Activated T-helper 1 cell treated with anti-CD3 and anti-CD28 coated beads, Interleukin-2, amount 50 U/mL, for 16 hours (primary cell): ENCODE results near the gene TBC1D16.

Source experiments
- DNase-seq, 2 donors: peaks; one replicate each; pipeline ENCODE4 v3.0.0-alpha.2; 2020; ENCODE audit warnings: low read depth in 1 of 2, low spot score in 1 of 2

The TBC1D16 gene

DNA sequence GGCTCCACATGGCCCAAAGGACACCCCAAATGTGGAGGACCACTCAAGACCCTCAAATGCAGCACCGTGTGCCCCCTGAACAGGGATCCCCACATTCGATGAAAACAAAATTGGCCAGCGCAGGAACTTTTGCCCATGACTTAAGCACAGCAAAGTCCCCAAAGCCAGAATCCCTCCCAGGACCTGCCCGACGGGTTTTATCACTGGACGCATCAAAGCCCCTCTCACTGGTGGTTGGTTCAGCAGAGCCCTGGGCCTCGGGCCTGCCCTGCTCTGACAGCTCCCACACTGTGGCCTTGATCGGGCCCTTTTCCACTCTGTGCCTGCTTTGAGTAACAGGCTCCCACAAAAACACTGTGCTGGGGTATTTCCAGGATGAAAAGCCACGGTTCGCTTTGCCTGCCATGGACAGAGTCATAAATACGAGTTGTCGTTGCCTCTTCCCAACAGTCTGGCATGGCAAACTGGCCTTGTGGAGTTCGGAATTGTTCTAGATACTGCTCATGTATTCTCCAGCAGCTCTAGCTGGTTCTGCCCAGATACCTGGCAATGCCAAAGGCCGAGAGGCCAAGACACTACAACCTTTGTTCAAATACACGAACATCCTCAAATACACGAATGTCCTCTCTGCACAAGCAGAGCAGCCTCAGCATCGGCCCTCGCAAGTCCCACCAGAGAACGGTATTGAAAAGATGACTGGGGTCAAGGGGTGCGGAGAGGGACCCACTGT is 46.4 kb downstream of the TBC1D16 start:
- no peak for DNase-seq

- DNase-seq = no peak
These were observed 47.3 kb downstream of the TBC1D16 start for GRCh38 chr17:79988185-79988971.

- DNase-seq = no peak
These were observed 47.8 kb downstream of the TBC1D16 start for GRCh38 chr17:79987935-79988184.

DNA sequence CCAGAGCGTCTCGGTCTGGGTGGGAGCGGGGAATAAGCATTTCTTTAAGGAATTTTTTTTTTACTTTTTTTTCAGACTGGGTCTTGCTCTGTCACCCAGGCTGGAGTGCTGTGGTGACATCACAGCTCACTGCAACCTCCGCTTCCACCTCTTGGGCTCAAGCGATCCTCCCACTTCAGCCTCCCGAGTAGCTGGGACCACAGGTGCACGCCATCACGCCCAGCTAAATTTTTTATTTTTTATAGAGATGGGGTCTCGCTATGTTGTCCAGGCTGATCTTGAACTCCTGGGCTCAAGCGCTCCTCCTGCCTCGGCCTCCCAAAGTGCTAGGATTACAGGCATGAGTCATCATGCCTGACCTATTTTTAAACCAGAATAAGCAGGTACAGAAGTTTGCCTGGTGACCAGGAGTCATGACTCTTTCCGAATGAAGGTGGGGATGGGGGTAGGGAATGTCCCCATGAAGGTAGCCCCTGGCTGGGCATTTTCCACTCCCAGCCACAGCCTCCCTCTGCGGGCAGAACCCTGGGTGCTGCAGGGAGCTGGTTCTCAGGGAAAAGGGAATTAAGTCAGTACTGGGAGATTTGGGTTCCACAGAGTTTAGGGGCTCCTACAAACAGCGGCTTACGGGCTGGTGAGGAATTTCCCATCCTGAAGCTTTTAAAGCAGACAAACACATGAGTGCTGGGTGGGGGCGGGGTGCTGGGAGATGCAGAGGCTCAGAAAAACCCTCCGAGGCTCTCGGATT is 48.3 kb downstream of the TBC1D16 start:
- DNase-seq = no peak

DNA sequence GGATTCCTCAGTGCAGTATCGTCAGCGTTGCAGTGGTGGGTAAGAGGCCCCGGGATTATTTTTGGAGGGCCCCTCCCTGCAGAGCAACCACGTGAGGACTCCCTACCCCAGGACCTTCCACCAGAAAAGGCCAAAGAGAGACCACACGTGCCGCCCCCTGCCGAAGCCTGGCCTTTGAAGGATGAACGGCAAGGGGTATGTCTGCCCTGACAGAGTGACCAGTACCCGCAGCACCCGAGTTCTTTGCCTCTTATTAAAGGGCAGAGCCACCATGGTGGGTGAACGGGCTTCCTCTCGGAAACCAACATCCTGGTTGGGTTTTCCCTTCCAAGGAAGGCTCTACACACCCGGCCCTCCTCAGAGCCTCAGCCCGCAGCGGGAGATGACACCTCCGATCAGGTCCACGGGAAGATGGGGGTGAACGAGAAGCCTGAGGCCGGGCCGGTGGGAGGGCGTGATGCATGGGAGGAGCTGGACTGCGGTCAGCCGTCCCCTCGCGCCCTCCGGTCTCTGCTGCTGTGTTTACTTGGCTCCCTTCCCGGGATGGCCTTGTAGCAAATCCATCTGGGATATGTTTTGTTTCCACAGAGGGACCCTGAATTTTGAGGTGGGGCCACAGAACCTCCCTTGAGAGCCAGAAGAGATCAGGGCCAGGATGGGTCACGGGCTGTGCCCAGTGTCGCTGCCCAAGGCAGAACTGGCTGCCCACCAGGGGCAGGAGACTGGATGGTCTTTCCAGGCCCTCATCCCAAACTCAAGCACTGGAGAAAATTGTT is 49.1 kb downstream of the TBC1D16 start:
- no peak for DNase-seq

- no peak for DNase-seq
These were observed 49.7 kb downstream of the TBC1D16 start for GRCh38 chr17:79985943-79986391.

DNA sequence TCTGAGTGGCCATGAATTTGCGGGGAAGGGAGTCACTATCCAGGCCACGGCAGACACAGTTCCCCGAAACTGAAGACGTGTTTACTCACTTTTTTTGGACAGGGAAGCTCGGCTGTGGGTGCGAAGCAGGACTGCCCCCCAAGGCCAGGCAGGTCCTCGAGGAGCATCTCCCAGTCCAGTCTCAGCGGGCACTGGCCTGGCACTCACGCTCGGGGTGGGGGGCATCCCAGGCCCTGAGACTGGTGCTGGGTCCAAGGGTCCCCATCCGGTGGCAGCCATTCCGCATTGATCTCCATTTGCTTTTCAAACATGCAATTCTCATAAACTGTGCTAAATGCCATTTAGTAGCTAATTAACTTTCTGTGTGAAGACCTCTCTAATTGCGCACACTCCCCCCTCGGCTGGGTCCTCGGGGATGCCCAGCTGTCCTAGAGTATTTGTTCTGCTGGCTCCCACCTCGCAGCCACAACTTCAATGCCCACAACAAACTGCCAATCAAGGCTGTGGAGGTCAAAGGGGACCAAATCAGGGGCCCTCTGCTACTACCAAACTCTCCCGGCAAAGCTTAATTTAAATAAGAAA is 50.2 kb downstream of the TBC1D16 start:
- no peak for DNase-seq

DNA sequence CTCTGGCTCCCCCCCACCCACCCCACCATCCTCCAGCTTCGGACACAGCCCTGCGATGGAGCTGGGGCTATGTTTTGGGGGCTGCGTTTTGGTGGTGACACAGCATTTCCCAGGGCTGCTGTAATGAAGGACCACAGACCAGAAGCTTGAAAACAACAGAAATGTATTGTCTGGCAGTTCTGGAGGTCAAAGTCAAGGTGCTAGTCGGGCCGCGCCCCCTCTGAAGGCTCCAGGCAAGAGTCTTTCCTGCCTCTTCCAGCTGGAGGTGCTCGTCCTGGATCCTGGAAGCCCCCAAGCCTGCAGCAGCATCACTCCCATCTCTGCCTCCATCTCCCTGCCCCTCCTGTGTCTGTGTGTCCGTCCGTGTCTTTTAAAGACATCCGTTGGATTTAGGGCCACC is 50.8 kb downstream of the TBC1D16 start:
- DNase-seq = no peak

- DNase-seq = no peak
These were observed 51.4 kb downstream of the TBC1D16 start for GRCh38 chr17:79984045-79984840.

- DNase-seq = no peak
These were observed 52.2 kb downstream of the TBC1D16 start for GRCh38 chr17:79983456-79983855.

DNA sequence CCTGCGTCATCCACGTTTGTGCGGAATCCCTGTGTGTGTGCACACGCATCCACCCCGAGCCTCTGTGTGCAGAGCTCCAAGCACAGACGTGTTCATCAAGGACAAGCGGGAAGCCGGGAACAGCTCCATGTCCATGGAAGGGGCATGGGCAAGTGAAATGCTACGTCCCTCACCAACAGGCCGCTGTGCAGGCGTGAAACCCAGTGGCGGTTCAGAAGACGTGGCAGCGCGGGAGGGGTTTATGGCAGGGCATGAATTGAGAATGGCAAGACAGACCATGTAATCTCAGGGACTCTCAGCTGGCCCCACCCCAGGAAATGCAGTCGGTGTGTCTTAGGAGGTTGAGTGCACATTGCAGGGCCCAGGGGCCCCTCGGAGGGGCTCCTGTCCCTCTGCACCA is 52.7 kb downstream of the TBC1D16 start:
- no peak for DNase-seq

- no peak for DNase-seq
These were observed 54.0 kb downstream of the TBC1D16 start for GRCh38 chr17:79981661-79982101.

GRCh38 chr17:79981090-79981489 is 54.6 kb downstream of the TBC1D16 start:
- DNase-seq = no peak

DNA sequence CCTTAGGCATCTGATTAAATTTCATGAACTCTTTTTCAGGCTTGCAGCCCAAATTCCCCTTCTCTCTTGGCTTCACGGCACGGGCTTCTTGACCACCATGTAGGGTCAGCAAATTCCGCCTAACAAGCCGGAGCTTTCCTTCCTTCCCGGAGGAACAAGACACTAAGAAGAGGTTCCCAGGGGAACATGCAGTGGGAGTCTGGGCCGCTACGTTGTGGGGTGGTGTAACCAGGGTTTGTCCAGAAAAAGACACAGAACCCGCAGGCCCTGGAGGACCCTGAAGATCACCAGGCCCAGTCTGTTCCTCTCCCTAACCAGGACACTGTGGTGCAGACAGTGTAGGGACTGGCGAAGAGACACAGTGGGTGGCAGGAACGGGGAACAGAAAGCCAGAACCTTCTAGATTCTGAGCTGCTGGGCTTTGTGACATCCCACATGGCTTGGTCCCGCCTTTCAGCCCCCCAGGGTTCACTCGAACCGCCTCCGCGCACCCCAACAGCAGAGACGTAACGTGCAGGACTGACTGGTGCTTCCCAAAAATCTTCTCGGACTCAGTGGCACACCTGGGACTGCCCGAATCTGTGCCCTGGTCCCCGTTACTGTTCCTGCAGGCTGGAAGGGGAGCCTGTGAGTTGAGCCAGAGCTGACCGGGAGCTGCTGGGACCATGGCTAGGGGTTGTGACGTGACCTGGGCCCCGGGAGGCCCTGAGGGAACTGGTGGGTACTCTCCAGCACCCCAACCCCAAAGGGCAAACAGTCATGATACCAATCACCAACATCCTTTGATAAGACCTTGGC is 55.2 kb downstream of the TBC1D16 start:
- no peak for DNase-seq

DNA sequence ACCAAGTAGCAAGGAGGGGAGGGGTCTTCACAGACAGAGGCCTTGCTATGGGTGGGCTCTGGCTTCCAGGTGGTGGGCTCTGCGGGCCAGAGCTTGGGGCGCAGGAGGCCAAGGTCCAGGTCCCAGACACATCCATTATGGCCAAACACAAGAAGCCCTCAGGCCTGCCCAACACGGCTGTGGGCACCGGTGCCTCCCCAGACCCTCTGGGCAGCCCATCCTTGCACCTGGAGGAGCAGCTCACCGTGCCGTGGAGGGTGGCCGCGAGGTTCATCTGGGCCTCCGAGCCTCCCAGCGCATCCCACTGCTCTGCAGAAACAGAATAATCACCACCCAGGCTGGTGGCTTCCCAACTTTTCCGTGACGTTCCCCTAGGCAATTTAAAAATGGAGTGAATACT is 55.9 kb downstream of the TBC1D16 start:
- DNase-seq = no peak

- no peak for DNase-seq
These were observed 56.4 kb downstream of the TBC1D16 start for GRCh38 chr17:79979221-79979741.

DNA sequence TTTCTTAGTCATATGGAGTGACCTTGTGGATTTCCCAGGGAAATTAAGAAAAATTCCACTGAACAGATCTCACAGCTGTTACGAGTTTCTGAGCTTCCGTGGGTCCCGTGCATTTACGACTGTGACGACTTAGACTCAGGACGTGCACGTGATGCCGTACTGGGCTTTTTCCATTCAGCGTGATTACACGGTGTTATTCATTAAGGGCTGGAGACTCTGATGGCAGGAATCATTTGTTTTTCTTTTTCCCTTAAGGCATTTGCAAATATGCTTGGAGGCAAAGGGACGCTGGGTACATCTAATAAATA is 57.2 kb downstream of the TBC1D16 start:
- DNase-seq = no peak

- DNase-seq = no peak
These were observed 57.7 kb downstream of the TBC1D16 start for GRCh38 chr17:79977708-79978547.
